T-helper 22 cell (primary cell): ENCODE measurements around the gene BLM.
"Not testable (repeated sequence)": the region's sequence is repeated elsewhere in the genome, so short reads cannot be mapped to it uniquely, and the experiment has no call there.

Experiments used
- DNase-seq: peaks from one replicate; pipeline ENCODE4 v3.0.0-alpha.2; 2020; ENCODE audit warnings: low read depth

Gene BLM

DNA sequence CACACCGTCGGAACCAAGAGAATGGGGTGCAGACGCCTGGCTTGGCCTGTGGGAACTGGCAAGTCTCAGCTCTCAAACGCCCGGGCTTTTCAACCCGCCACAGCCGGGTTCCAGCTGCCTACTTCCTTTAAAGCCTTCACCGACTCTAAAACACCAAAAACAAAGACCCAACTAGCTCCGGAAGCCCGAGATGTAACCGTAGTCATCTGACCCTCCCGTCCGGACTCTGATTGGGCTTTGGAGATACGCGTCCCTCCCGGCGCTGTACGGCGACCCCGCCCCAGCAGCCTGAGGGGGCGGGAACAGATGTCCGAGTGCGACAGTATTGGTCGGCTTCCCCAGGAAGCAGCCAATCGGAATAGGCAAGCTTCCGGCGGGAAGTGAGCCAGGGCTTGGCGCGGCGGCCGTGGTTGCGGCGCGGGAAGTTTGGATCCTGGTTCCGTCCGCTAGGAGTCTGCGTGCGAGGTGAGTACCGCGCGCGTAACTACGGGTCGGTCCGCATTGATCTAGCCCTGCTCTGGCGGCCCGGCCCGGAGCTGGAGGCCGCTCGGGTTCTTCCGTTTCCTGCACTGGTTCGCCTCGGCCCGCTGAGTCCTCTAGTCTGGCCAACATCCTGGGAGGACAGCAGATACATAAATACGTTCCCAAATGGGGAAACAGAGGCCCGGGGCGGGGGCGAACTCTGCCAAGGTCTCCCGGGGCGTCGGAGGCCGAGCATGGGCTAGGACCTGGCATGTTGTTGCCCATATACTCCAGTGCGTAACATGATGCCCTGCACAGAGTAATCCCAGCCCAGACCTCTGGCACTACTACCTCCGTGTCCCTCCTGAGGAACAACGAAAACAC lies at the start of gene BLM:
TSS of gene BLM (plus strand) at position 371 of the 846 bp plus-strand sequence. CDS start 30,047 bp downstream, outside the sequence.
- DNase-seq: peak; percentile 93

DNA sequence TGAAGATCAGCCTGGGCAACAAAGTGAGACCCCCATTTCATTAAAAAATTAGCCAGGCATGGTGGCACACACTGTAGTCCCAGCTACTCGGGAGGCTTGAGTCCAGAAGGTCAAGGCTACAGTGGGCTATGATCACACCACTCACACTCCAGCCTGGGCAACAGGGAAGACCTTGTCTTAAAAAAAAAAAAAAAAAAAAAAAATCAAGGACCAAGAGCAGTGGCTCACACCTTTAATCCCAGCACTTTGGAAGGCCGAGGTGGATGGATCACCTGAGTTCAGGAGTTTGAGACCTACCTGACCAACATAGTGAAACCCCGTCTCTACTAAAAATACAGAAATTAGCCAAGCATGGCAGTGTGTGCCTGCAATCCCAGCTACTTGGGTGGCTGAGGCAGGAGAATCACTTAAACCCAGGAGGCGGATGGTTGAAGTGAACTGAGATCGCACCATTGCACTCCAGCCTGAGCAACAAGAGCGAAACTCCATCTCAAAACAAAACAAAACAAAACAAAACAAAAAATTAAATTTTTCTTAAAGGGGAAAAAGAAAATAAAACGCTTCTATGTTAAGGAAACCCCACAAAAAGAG lies 49.3 kb upstream of the BLM start:
- DNase-seq: not testable (repeated sequence)

DNA sequence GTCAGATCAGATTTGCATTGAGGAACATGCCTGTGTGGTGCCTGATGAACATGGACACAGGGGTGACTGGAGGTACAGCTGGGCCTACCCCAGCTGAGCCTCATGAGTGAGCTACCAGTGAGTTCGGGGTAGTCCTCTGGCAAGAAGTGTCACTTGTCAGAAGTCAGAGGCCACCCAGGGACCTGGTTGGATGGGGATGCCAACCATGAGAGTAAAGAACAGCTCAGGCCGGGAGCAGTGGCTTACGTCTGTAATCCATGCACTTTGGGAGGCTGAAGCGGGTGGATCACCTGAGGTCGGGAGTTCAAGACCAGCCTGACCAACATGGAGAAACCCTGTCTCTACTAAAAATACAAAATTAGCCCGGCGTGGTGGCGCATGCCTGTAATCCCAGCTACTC lies 46.5 kb upstream of the BLM start:
- DNase-seq: not testable (repeated sequence)

DNA sequence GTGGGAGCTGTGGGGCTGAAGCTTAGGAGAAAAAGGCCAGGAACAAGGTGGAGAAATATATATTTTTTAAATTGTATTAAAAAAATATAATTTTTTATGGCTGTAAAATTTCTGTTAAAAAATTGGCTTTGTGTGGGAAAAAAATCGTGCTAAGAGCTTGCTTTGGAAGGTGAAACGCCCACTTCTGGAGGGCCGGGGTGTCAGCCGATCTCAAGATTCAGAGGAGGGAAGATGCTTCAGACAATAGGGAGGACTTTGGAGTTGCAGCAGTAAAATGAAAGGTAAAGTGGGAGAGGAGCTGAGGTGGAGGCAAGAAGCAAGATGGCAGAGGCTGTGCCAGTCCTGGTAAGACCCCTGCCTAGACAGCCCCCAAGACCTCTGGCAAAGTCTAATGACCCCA lies 45.9 kb upstream of the BLM start:
- DNase-seq: no peak

DNA sequence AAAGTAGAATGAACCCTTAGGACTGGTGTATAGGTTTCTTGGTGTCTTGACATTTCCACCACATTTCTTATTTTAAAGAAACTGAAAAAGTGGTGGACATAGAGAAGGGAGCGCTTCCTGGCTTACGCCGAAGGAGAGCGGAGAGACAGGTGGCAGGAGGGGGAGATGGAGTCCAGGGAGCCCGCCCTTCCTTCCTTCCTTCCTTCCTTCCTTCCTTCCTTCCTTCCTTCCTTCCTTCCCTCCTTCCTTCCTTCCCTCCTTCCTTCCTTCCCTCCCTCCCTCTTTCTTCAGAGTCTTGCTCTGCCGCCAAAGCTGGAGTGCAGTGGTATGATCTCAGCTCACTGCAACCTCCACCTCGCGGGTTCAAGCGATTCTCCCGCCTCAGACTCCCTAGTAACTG lies 43.8 kb upstream of the BLM start:
- not testable (repeated sequence) for DNase-seq

DNA sequence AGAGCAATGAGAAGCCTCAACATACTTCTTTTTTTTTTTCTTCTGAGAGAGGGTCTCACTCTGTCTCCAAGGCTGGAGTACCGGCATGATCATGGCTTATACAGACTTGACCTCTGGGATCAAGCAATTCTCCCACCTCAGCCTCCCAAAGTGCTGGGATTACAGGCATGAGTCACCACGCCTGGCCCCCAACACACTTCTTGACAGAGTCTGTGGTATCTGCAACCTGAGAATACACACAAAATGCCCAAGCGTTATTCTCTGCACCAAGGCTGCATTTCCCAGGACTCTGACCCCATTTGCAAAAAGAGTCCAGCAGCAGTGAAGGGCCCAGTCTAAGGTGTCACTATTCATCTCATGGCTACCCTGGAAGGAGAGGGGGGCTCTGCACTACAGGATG lies 42.7 kb upstream of the BLM start:
- no peak for DNase-seq

DNA sequence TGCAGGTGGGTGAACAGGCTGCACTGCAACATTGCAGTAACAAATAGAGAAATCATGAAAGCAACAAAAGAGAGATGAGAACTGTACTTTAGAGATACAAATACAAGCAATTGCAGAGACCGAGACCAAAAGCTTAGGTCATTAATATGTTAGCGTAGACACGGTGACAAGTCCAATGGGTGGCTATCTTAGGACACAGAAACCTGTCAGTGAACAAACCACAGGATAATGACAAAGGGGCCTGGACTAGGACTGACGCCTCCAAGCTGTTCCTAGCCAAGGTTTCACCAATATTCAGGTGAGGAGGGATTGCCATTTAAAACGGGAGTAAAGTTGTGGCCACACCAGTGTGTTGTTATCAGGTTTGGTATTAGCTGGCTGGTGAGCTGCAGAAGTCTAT lies 41.7 kb upstream of the BLM start:
- no peak for DNase-seq

DNA sequence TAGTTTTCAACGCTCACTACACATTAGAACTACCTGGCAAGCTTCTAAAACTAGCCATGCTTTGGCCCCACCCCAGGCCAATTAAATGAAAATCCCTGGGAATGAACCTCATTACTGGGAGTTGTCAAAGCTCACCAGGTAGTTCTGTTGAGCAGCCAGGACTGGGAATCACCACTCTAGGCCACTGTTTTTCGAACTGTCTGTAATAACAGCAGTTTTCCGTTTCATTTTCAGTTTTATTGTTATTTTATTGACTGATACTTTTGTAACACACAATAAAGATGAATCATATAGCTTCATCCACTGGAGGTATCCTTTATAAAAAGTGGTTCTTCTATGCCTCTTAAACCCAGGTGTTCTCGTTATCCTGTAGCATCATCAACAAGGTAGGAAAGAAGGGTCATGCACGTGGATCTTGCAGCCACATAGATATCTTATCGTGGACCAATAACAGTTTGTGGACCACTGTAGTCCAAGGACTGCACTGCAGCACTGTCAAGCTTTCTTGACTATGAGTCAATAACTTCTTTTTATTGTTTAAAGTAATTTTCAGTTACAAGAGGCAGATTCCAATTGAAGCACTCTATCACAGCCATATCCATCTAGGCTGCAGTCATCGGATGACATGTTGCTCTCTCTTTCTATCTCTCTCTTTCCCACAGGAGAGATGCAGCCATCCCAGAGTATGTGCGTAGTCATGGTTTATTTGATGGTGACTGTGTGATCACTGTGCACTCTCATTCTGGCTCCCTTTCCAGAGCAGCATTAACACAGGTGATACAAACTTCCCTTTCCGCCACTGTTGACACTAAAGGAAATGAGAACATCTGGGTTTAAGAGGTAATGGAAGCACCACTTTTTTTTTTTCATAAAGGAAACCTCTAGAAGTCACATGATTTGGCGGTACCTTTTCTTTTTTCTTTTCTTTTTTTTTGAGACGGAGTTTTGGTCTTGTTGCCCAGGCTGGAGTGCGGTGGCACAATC lies 39.0 kb upstream of the BLM start:
- DNase-seq: no peak

DNA sequence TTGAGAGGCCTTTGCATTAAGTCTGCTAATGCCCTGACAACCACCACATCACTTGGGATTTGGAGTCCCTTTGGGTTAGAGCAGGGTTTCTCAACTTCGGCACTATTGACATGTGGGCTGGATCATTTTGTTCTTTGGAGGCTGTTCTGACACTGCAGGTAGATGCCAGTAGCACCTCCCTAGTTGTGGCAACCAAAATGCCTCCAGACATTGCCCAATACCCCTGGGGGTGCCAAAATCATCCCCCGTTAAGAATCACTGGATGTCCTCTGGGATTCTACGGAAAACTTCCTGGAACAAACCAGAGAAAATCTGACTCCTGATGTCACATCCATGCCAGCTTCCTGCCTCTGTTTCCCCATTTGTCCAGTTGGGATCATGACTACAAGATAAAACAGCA lies 37.2 kb upstream of the BLM start:
- DNase-seq: no peak

DNA sequence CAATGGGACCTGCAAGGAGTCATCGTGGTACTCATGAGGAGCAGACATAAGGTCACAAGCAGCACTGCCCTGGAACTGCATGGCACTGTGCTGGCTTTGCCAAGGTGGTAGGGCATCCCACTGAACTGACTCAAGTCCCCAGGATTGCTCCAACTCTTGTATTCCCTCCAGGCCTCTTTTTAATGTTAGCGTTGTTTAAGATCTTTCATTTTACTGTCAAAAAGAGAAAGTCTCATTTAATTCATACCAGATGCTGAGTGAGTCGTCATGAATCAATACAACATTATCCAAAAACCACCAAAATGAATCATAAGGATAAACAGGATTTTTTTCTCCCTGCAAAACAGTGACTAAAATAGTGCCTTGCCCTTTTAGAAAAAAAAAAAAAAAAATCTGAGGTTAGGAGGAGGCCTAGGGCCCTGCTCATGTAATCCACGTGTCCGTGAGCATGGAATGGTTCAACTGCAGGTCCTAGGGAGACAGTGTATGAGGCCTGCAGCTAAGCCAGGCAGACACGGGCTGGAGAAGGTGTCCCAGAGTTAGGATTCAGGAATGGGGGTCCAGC lies 36.7 kb upstream of the BLM start:
- DNase-seq: no peak

DNA sequence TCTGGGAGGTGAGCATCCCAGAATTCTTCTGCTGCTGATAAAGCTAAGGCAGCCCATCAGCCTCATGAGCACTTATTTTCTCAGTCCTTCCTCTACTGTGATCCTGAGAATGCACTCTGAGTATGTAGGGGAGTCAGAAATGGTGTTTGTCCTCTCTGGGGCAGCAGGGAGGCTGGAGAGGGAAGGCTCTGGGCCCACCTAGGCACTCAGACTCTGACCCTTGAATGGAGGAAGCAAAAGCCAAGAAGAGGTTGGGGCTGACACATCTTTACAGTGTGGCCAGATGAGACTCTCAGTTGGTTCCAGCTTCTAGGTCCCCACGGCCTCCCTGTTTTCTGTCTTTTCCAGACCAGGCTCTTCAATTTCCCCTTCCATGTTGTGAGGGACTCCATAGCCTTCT lies 36.1 kb upstream of the BLM start:
- no peak for DNase-seq

DNA sequence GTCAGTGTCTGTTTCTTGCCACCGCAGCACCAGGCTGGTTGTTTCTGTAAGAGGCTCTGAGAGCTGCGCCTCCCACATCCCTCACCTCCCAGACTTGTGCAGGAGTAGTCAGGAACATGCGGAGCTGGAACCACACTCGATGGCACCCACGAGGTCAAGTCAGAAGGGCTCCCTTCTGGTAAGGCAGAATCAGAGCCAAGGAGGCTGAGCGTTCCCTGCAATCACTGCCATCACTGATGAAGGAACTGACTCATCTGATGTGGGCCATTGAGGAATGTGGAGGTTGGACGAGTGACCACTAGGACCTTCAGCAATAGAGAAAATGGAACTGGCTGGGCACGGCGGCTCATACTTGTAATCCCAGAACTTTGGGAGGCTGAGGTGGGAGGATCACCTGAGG lies 35.7 kb upstream of the BLM start:
- DNase-seq: no peak

DNA sequence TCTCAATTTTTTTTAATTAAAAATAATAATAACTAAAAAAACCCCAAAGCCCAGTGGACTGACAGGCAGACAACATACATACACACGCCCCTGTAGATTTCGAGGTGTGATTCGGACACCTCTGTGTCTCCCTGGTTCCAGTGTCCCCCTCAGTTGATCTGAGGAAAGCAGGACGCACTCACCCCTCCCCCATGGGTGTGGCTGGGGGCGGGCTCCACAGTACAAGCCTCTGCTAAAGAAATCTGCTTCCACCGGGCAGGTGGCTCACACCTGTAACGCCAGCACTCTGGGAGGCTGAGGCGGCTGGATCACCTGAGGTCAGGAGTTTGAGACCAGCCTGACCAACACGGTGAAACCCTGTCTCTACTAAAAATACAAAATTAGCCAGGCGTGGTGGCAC lies 33.8 kb upstream of the BLM start:
- no peak for DNase-seq

DNA sequence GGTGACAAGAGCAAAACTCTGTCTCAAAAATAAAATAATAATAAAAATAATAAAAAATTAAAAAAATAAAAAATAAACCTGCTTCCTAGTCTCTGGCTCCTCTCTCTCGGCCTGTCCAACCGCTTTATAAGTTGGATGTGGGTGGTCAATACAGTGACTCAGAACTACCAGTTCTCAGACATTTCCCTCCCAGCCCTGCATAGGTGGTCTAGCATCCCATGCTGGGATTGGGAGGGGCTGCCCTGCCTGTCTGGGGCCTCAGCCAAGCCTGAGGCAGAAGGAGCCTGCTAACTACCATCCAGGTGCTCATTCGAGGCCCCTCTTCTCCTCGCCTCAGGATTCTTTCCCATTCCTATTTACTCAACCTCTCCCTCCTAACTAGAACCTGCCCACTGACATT lies 33.3 kb upstream of the BLM start:
- no peak for DNase-seq

DNA sequence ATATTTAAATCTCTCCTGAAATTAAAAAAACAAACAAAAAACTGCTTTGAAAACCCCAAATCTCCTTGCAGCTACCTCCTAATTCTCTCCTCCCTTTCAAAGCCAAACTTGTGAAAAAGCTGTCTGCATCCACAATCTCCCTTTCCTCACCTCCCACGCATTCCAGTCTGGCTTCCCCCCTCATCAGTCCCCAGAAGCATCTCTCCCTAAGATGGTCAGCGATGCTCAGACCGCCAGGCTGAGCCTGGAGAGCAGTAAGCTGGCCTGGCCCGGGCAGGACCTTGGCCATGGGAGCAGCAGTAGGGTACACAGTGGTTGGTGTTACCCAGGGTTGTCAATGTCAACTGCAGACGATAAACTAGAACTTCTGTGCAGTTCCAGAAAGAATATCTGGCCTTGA lies 32.9 kb upstream of the BLM start:
- no peak for DNase-seq

DNA sequence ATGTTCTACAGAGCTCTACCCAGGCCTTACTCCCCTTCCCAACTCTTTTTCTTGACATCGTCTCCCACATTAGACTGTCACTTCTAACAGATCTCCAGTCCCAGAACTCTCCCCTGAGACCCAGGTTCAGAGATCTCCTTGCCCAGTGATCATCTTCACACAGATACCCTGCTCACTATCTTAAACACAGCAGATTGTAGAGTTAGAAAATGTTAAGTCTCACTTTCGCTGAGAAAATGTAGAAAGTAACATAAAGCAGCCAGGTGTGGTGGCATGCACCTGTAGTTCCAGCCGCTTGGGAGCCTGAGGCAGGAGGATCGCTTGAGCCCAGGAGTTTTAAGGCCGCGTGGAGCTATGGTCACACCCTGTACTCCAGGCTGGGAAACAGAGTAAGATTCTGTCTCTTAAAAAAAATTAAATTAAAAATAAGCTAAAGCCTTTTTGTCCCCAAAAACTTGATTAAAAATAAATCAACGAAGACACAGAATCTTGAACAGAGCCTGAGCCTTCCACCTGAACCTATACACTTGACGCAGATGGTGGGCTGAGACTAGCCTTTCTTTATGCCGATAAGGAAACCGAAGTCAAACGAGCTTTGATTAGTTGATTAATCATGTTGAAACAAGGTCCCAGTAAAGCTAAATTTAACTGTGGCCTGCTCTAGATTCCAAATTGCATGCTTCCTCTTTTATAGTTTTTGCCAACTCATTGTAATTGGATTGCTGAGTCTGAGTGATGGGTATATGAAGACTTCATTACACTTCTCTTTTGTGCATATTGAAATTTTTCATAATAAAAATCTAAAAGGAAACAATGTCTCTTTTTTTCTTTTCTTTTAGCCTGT lies 31.3 kb upstream of the BLM start:
- DNase-seq: no peak

DNA sequence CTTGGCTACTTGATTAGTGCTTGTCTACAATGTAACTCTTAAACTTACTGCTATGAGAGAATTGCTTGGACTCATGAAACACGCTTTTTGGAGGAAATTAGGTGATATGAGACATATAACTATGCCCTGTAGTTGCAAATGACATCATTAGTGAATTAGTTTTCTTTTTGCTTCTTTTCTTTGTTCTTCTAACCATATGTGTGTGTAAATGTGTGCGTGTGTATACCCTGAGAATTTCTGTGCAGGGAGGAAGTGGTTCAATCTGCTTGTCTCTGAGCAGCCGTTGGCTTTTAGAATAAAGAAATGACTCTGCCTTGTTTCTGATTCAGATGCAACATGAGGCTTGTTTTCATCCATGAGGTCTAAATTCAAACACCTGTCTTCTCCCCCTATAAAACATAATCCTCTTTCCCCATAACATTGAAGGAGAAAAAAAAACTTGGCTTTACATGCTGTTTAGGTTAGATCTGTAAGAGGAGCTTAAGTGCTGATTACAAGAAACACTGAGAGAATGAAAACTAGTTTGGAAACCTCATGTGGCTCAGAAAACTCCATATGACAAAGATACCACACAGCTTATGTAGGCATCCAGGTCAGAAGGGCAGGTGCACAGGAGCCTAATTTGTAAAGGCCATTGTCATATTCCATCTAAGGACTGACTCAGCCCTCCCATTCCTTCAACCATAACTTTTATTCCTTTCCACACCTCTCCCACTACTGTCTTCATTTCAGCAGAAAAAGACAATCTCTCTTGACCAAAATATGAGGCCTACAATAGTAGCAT lies 30.5 kb upstream of the BLM start:
- no peak for DNase-seq

DNA sequence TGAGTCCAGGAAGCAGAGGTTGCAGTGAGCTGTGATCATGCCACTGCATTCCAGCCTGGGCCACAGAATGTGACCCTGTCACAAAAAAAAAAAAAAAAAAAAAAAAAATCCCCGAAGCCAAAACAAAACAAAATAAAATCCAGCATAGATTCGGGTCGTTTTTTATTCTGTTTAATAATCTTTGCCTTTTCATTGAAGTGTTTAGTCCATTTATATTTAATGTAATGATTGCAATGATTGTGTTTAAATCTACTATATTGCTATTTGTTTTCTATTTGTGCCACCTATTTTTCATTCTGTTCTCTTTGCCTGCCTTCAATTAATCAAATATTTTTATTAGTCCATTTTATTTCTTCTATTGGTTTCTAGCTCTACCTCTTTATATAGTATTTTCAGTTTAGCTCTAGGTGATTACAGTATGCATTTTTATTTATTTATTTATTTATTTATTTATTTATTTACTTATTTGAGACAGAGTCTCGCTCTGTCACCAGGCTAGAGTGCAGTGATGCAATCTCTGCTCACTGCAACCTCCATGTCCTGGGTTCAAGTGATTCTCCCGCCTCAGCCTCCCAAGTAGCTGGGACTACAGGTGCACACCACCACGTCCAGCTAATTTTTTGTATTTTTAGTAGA lies 27.7 kb upstream of the BLM start:
- not testable (repeated sequence) for DNase-seq

DNA sequence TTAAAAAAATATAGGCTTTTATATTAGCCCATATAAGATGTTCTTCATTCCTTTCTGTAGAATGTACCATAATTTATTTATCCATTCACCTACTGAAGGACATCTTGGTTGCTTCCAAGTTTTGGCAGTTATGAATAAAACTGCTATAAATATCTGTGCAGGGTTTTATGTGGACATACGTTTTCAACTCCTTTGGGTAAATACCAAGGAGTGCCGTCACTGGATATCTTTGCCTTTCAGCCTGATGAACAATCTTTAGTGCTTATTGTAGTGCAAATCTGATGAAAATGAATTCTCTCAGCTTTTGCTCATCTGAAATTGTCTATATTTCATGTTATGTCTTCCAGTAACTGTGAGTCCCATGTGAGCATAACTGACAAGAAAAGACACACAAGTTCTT lies 26.6 kb upstream of the BLM start:
- DNase-seq: no peak

DNA sequence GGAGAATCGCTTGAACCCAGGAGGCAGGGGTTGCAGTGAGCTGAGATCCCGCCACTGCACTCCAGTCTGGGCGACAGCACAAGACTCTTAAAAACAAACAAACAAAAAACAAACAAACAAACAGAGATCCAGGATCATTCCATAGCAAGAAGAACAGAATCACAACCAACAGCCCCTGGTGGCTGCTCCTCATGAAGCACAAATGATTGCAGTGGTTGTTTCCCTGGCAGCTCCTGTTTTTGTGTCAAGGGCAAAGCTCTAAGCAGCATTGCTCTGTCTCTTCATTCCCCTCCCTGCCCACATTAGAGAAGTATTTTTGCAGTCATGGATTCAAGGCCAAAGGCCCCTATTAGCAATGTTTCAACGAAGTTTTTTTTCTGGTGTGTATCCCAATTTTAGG lies 25.8 kb upstream of the BLM start:
- DNase-seq: no peak
